ENCODE data around the gene DLGAP1. TPM values are rescaled to one million over a fixed set of nuclear protein-coding genes. Genes with fewer than 3 reads are reported as not detected.

Gene DLGAP1
- total RNA-seq, 1 donor from 2014 or later = 13.6 TPM

GRCh38 chr18:3857544-3857943 is 597.6 kb downstream of the DLGAP1 start:
- Mint-ChIP-seq H3K36me3 (ENCODE audit: unreplicated experiment) (no peaks in the 10 kb centered on the region), H3K27me3 (ENCODE audit: unreplicated experiment) (no peaks in the 10 kb centered on the region), H3K27ac (ENCODE audit: unreplicated experiment) (no peak overlapping the region), H3K4me3 (ENCODE audit: unreplicated experiment) (no peak overlapping the region), H3K4me1 (ENCODE audit: low read depth, unreplicated experiment) (no peaks in the 10 kb centered on the region), H3K9me3 (ENCODE audit: unreplicated experiment) (no peaks in the 10 kb centered on the region)
- no peak for TF ChIP-seq CTCF (IDR thresholded peaks at IDR 0.05; ENCODE audit: partially characterized antibody, unreplicated experiment)
- no peak for DNase-seq

- Mint-ChIP-seq H3K27me3 (ENCODE audit: unreplicated experiment) (no peaks in the 10 kb centered on the region), H3K4me1 (ENCODE audit: low read depth, unreplicated experiment) (peaks cover 2% of the 10 kb centered on the region), H3K4me3 (ENCODE audit: unreplicated experiment) (no peak overlapping the region), H3K27ac (ENCODE audit: unreplicated experiment) (no peak overlapping the region), H3K9me3 (ENCODE audit: unreplicated experiment) (no peaks in the 10 kb centered on the region), H3K36me3 (ENCODE audit: unreplicated experiment) (no peaks in the 10 kb centered on the region)
- DNase-seq = no peak
- TF ChIP-seq CTCF (IDR thresholded peaks at IDR 0.05; ENCODE audit: partially characterized antibody, unreplicated experiment) = no peak
Measured at GRCh38 chr18:3855966-3856365, 599.1 kb downstream of the DLGAP1 start.

GRCh38 chr18:3852321-3852720 is 602.8 kb downstream of the DLGAP1 start:
- H3K36me3 Mint-ChIP-seq (ENCODE audit: unreplicated experiment) = no peaks in the 10 kb centered on the region
- H3K4me1 Mint-ChIP-seq (ENCODE audit: low read depth, unreplicated experiment) = peaks cover 2% of the 10 kb centered on the region
- no peak overlapping the region for H3K4me3 Mint-ChIP-seq (ENCODE audit: unreplicated experiment)
- no peak overlapping the region for H3K27ac Mint-ChIP-seq (ENCODE audit: unreplicated experiment)
- DNase-seq = no peak
- H3K27me3 Mint-ChIP-seq (ENCODE audit: unreplicated experiment) = no peaks in the 10 kb centered on the region
- no peaks in the 10 kb centered on the region for H3K9me3 Mint-ChIP-seq (ENCODE audit: unreplicated experiment)
- TF ChIP-seq CTCF (IDR thresholded peaks at IDR 0.05; ENCODE audit: partially characterized antibody, unreplicated experiment) = no peak

GRCh38 chr18:3851159-3851558 is 603.9 kb downstream of the DLGAP1 start:
- no peak overlapping the region for H3K27ac Mint-ChIP-seq (ENCODE audit: unreplicated experiment)
- no peak for DNase-seq
- no peaks in the 10 kb centered on the region for H3K27me3 Mint-ChIP-seq (ENCODE audit: unreplicated experiment)
- no peak for TF ChIP-seq CTCF (IDR thresholded peaks at IDR 0.05; ENCODE audit: partially characterized antibody, unreplicated experiment)
- H3K36me3 Mint-ChIP-seq (ENCODE audit: unreplicated experiment) = no peaks in the 10 kb centered on the region
- no peak overlapping the region for H3K4me3 Mint-ChIP-seq (ENCODE audit: unreplicated experiment)
- no peaks in the 10 kb centered on the region for H3K9me3 Mint-ChIP-seq (ENCODE audit: unreplicated experiment)
- peaks cover 2% of the 10 kb centered on the region for H3K4me1 Mint-ChIP-seq (ENCODE audit: low read depth, unreplicated experiment)

GRCh38 chr18:3848316-3848715 is 606.8 kb downstream of the DLGAP1 start:
- Mint-ChIP-seq H3K4me1 (ENCODE audit: low read depth, unreplicated experiment) (peaks cover 5% of the 10 kb centered on the region), H3K27me3 (ENCODE audit: unreplicated experiment) (no peaks in the 10 kb centered on the region), H3K36me3 (ENCODE audit: unreplicated experiment) (no peaks in the 10 kb centered on the region), H3K27ac (ENCODE audit: unreplicated experiment) (no peak overlapping the region), H3K4me3 (ENCODE audit: unreplicated experiment) (no peak overlapping the region), H3K9me3 (ENCODE audit: unreplicated experiment) (no peaks in the 10 kb centered on the region)
- no peak for DNase-seq
- no peak for TF ChIP-seq CTCF (IDR thresholded peaks at IDR 0.05; ENCODE audit: partially characterized antibody, unreplicated experiment)
